ENCODE measurements around the gene TMPRSS6.

DNA sequence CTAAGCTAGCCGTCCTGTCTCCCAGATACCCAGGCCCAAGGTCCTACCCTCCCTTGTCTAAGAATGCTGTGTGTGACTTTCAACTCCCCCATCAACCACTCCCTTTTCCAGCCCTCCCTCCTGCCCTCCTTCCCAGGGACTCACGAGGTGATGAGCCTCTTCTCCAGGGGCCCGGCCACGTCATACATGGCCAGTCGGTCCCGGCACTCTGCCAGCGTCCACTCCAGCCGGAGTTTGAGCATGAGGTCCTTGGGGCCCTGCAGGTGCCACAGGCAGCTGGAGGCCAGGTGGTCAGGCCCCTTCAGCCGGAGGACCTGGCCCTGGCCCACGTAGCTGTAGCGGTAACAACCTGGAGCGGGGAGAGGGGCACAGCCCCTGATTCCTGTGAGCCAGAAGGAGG is 20.1 kb downstream of the TMPRSS6 start:
- TF ChIP-seq BRCA1 (IDR thresholded peaks at IDR 0.05; ENCODE audit: low read depth, low read length): no peak
- no peak for TF ChIP-seq JUND (IDR thresholded peaks at IDR 0.05; ENCODE audit: low read length)
- TF ChIP-seq CTCF (IDR thresholded peaks at IDR 0.05; ENCODE audit: control extremely low read depth in 1 of 3, insufficient read depth in 1 of 3, low read depth in 1 of 3, low read length in 3 of 3): no peak
- no peak for TF ChIP-seq POLR2A (IDR thresholded peaks at IDR 0.05; ENCODE audit: control extremely low read depth in 1 of 2, low read depth in 2 of 2, low read length in 2 of 2)
- TF ChIP-seq EZH2 (IDR thresholded peaks at IDR 0.05; ENCODE audit: low read depth, low read length, severe bottlenecking): no peak
- TF ChIP-seq HDAC2 (IDR thresholded peaks at IDR 0.05; ENCODE audit: borderline replicate concordance in 1 of 2, low read depth in 2 of 2, low read length in 2 of 2): no peak
- TF ChIP-seq, protein P1, sequence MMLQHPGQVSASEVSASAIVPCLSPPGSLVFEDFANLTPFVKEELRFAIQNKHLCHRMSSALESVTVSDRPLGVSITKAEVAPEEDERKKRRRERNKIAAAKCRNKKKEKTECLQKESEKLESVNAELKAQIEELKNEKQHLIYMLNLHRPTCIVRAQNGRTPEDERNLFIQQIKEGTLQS (IDR thresholded peaks at IDR 0.05; ENCODE audit: insufficient read depth, low read depth, low read length): no peak
